Medulla oblongata (tissue), 1 donor: ENCODE measurements around the gene ADCY2.
A peak's percentile ranks its signal among the peaks of the same experiment; 100 is the strongest.

Experiments used
- DNase-seq: peaks from one replicate; pipeline ENCODE4 v3.0.0-alpha.2; 2015; ENCODE audit errors: extremely low spot score

Gene ADCY2

DNA sequence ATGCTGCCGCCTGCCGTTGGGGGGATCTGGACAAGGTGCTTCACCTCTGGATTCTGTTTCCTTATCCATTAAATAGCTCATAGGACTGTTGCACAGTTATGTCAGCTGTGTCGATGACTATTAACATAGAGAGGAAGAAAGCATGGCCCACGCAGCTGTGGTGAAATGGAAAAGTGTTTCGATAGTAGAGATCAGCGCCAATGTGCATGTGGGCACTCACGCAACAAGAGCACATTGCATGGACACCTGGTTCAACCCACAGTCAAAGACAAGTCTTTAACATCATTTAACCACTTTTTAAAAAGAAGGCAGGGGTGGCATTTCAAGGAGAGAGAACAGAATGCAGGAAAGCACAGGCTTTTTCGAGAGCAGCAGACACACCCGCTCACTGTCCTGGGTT lies 107.6 kb downstream of the ADCY2 start:
- DNase-seq: no peak

- no peak for DNase-seq
These were observed 119.5 kb downstream of the ADCY2 start for GRCh38 chr5:7515284-7515914.

DNA sequence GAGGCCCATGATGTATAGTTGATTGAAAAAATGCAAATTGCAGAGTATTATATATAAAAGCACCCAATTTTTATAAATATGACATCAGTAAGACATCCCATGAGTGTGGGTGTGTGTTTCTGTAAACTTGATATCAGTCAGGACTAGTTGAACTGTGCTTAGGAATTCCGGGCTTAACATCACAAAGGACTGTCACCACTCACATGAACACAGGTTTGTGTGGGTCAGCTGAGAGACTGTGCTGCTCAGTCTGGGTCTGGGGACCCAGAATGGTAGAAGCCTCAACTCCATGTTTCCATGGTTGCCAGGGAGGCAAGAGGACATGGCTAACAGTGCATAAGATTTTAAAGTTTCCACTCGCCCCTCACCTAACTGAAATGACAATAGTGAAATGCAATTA lies 120.3 kb downstream of the ADCY2 start:
- no peak for DNase-seq

DNA sequence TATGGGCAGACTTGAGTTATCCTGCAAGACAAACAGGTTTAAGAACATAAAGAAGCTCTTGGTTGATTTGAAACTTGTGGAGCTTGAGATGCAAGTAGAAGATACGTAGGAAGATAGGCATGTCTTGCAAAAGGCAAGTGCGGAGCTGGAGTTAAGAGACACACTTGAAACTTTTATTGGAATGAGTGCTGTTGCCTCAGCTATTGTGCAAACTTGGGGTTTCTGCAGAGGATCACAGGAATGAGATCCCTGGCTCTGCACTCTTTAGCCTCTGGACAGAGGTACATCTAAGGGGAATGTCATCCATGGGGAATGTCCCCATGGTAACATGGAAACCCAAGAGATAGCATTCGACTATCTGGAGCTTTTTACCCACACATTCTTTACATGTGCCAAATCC lies 121.1 kb downstream of the ADCY2 start:
- DNase-seq: no peak

GRCh38 chr5:7518947-7519560 lies 123.1 kb downstream of the ADCY2 start:
- DNase-seq: no peak

GRCh38 chr5:7519564-7519963 lies 123.6 kb downstream of the ADCY2 start:
- no peak for DNase-seq

DNA sequence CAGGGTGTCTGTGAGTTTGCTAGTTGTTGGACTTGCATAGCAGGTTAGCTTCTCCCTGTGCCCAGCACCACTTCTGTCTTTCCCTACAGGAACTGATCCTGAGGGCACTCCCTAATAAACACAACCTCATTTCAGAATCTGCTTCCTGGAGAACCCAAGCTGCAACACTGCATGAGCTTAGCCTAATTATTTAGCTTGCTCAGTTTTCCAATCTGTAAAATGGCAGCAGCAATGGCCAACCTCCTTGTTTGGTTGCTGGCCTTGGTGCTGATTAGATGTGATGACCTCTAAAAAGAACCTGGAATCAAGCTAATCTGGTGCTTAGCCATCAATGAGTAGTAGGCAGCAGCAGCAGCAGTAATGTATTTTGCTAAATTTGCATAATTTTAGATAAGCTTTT lies 133.9 kb downstream of the ADCY2 start:
- DNase-seq: no peak

GRCh38 chr5:7533941-7534340 lies 138.0 kb downstream of the ADCY2 start:
- DNase-seq: no peak

DNA sequence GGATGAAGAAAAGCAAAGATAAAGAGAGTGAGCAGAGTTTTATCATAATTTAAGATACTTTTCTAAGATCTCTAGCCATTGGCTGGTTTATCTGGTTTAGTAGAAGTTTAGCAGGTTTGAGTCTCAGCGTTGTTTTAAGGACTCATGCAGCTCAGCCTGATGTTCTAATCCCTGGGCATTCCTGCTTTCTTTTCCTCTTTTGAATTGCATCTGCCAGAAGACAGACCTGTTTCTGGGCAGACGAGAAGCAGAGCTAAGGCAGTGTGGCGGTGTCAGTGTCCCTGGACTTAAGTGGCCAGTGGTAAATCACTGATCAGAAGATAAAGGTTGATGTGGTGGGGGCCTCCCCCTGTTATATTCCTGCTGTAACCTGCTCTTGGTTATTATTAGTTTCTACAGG lies 138.6 kb downstream of the ADCY2 start:
- no peak for DNase-seq

DNA sequence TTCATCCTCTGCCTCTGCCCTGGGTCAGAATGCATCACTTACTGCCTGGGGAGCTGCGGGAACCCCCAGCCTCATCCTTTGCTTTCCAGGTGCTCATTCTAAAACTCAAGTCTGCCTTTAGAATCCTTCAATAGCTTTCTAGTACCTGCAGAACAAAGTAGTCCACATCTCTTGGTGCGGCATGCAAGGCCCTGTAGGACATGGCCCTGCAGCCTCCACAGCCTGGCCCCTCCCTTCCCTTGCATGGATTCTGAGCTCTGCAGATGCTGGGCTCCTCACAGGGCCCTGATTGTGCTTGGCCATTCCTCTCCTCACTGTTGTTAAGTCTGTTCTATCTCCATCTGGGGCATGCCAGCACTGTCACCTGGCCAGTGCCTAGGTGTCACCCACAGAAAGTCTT lies 141.6 kb downstream of the ADCY2 start:
- no peak for DNase-seq

DNA sequence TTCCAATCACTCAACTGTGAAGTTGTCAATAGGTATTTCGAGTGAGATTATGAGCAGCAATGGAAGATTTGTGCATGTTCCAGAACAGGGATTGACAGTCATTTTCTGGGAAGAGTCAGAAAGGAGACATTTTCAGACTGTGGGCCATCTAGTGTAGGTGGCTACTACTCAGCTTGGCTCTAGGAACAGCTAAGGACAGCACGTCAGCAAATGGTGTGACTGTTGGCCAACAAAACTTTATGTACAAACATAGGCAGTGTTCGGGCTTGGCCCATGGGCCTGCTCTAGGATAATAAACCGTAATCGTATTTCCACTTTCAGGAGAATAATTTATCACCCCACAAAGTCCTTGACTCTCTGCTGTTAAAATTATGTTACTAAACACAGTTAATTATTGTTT lies 143.6 kb downstream of the ADCY2 start:
- no peak for DNase-seq

DNA sequence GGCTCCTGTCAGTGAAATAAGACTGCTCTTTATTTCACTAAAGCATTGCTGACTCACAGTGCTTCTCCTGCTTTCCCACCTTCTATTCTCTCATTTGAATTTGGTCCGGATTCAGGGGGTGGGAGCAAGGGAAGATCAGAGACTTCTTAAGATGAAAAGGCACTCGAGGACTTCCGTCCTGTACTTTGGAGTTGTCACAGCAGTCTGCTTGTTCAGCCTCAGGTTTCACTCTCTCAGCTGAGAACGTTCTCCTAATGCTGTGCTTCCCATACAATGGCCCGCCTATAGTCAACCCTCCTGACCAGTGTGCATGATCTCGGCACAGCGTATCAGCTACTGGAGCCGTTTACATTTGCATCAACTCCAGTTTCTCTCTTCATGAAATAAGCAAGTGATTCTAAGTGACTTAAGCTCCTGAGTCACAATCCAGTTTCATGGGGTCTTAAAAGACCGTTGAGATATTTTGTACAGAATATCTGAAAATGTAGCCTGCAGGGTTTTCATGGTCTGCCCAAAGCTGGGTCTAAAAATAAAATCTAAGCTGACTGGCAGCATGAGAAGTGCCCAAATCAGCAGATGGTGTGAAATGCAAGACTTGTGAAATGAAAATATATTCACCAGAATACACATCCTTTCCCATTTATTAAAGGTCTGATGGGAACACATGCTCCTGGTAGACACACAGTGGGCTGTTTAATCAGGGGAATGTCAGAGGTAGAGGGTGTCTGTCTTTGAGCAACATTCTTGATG lies 145.0 kb downstream of the ADCY2 start:
- no peak for DNase-seq

GRCh38 chr5:7541898-7542297 lies 146.0 kb downstream of the ADCY2 start:
- no peak for DNase-seq

- DNase-seq: no peak
These were observed 150.6 kb downstream of the ADCY2 start for GRCh38 chr5:7546555-7546954.

DNA sequence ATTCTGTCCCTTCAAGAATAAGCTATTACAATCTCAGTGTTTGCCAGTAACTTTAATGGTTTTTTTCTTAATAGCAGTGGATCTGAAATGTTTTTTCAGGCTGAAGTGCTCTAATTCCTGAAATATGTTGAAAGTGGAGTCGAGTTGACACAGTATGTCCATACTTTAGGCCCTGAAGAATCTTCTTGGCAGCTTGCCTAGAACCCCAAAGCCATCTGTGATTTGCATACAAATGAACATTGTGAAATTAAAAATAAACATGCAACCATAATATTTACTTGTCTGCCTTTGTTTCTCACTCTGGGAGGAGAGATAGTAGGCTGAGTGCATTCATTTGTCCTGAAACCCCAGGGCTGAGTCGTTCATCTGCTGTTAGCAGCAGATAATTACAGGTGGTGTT lies 152.7 kb downstream of the ADCY2 start:
- no peak for DNase-seq

GRCh38 chr5:7565559-7565958 lies 169.6 kb downstream of the ADCY2 start:
- no peak for DNase-seq

DNA sequence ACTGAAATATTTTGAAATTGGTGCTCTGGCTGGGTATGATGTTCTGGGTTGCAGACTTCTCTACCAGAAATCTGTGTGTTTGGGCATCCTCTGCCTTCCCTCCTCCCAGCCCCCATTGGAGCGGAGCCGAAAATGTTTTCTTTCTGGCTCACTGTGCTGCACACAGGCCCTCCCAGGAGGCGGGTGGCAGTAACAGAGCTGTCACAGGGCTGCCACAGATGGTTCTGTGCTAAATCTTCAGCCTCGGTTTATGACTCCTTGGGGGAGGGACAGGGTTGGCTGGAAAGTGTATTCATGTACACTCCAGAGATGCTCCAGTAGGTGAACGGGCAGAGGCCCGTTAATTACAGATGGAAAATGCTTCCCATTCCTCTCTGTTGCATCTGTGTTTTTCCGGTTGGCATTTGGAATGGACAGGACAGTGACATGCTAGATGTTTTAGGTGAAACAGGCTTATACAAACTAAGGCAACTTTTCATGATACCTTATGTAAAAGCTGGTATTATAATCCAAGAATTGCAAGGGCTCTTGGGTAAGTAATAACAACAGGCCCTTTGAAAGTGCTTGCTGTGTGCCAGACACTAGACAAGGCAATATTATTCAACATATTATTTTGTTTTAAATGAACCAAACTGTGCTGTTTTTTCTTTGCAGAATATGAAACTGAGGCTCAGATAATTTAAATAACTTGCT lies 180.2 kb downstream of the ADCY2 start:
- DNase-seq: peak; percentile 81

GRCh38 chr5:7577381-7577780 lies 181.4 kb downstream of the ADCY2 start:
- DNase-seq: no peak

DNA sequence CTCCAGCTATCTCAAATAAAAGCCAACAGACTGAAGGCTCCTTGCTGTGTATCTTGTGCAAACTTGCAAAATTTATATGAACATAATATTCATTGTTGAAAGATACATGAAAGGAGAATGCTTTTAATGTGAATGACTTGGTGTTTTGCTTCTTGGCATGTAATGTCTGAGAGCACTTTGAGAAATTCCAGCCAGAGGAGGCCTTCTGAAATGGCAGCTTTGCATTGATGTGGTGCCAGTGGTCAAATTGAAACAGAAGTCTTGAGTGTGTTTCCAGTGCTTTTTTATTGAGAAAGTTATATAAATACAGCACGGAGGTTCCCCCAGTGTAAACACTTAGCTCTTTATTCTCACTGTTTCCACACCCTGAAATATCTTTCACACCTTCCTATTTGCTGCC lies 182.1 kb downstream of the ADCY2 start:
- no peak for DNase-seq

- DNase-seq: no peak
These were observed 188.8 kb downstream of the ADCY2 start for GRCh38 chr5:7584749-7585148.

- no peak for DNase-seq
These were observed 189.9 kb downstream of the ADCY2 start for GRCh38 chr5:7585807-7586206.

- DNase-seq: no peak
These were observed 190.5 kb downstream of the ADCY2 start for GRCh38 chr5:7586480-7586879.

DNA sequence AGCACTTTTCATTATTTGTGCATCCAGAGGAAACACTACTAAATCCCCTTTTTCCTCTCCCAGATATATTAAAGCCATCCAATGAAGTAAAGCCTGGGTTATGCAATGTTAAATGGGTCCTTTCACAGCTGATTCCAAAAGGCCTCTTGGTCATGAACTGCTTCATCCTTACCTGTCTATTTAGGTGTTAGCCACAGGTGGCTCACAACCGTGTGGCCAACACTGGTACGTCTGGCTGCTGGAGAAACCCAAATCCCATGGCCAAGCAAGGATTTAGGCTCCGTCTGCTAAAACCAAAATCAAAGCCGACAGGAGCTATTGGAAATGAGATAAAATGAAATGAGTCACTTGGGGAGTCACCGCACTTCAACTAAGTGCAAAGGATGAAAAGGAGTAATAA lies 193.9 kb downstream of the ADCY2 start:
- DNase-seq: no peak
